Measurements from ENCODE around the gene SULT1C2. TPM values are rescaled to one million over a fixed set of nuclear protein-coding genes. Genes with fewer than 3 reads are reported as not detected.

The SULT1C2 gene
- 1 to 10 TPM; 5.3 to 6.1 TPM for total RNA-seq

DNA sequence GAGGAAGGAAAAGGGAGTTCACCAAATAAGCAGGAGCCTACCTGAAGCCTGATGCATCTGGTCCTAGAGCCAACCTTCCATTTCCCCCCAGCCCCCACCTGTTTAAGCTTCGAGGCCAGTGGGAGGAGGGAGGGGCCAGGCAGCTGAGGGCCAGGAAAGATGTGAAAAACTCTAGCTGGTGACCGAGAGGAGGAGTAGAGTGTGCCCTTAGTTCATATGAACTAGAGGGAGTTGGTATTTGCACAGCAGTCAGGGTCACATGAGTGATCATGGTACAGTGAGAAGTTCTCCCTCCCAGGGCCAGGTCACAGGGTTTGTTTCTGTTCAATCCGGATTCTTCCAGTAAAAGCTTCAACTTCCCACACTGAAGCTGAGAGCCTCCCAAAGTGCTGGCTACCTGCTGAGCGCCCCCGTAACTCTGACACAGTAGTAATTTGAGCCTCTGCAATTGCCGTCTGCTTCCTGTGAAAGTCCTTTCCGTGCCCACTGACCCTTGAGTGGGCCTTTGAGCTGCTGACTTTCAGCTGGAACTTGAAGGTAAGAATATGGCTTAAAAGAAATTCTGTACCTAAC, at the start of gene SULT1C2:
SULT1C2 (plus strand) TSS at position 362 of the 573 bp plus-strand sequence. CDS start 4,773 bp downstream, outside the sequence.
- TF ChIP-seq, protein P1, sequence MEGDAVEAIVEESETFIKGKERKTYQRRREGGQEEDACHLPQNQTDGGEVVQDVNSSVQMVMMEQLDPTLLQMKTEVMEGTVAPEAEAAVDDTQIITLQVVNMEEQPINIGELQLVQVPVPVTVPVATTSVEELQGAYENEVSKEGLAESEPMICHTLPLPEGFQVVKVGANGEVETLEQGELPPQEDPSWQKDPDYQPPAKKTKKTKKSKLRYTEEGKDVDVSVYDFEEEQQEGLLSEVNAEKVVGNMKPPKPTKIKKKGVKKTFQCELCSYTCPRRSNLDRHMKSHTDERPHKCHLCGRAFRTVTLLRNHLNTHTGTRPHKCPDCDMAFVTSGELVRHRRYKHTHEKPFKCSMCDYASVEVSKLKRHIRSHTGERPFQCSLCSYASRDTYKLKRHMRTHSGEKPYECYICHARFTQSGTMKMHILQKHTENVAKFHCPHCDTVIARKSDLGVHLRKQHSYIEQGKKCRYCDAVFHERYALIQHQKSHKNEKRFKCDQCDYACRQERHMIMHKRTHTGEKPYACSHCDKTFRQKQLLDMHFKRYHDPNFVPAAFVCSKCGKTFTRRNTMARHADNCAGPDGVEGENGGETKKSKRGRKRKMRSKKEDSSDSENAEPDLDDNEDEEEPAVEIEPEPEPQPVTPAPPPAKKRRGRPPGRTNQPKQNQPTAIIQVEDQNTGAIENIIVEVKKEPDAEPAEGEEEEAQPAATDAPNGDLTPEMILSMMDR (IDR thresholded peaks at IDR 0.05), result no peak
- Histone ChIP-seq H3K9me3 (no peaks in the 10 kb centered on the region), H3K36me3 (no peaks in the 10 kb centered on the region), H3K27me3 (no peaks in the 10 kb centered on the region), H3K4me3 (no peak within 1 kb of the TSS), H3K9ac (ENCODE audit: low read depth in 2 of 2, low read length in 2 of 2) (no peak within 1 kb of the TSS), H3K27ac (peak within 1 kb of the TSS; percentile 65), H3K4me1 (no peaks in the 10 kb centered on the region)
- intact Hi-C loops (cut with DNase I), result no loop called here
- DNase-seq, result peak; percentile 62

DNA sequence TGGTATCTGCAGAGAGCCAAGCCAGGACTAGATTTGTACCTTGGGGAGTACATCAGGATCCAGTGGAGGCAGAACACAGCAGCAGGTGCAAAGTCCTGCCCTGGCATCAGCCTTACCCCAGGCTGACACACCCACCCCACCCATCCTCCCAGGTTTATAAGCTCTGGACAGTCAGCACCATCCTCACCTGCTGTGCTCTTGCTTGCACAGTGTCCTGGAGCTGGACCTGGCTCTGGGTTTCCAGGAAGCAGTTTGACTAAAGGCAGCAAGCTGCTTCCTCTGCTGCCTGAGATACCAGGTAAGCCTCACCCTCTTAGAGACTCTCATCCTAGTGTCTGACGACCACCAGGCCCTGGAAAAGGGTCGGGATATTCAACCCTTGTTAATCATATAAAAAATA, 48.9 kb upstream of the SULT1C2 start, which contains the start of gene SULT1C3:
SULT1C3 (plus strand) TSS at position 183 of the 400 bp plus-strand sequence. CDS start 7,227 bp downstream, outside the sequence.
- intact Hi-C loops (cut with DNase I), result no loop called here
- Histone ChIP-seq H3K9ac (ENCODE audit: low read depth in 2 of 2, low read length in 2 of 2) (no peak within 1 kb of the TSS), H3K36me3 (no peaks in the 10 kb centered on the region), H3K27ac (no peak within 1 kb of the TSS), H3K4me1 (no peaks in the 10 kb centered on the region), H3K9me3 (peaks cover 4% of the 10 kb centered on the region), H3K4me3 (no peak within 1 kb of the TSS), H3K27me3 (no peaks in the 10 kb centered on the region)
- TF ChIP-seq, protein P1 (IDR thresholded peaks at IDR 0.05), result no peak
- DNase-seq, result peak; percentile 90

DNA sequence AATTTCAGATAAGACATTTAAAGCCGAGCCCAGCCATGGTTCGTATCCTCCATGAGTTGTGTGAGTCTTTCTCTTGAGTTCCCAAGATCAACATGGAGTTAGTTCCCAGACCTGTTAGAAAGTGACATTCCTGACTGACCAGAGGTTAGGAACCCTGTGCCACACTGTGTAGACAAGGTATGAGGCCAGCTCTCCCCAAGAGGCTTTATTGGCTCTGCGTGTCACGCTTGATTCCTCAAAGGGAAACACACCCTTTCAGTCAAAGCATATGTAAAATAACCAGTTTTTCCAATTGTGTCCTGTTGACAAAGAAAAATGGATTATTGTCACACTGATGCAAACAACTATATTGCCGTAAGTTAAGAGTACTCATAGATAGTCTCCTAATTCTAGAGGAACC, 47.7 kb upstream of the SULT1C2 start:
- intact Hi-C loops (cut with DNase I), result no loop called here
- H3K27ac ChIP-seq, result no peak overlapping the region
- TF ChIP-seq, protein P1 (IDR thresholded peaks at IDR 0.05), result no peak
- H3K9me3 ChIP-seq, result peaks cover 4% of the 10 kb centered on the region
- no peaks in the 10 kb centered on the region for H3K27me3 ChIP-seq
- no peak for DNase-seq
- no peak overlapping the region for H3K4me3 ChIP-seq
- no peaks in the 10 kb centered on the region for H3K4me1 ChIP-seq
- no peaks in the 10 kb centered on the region for H3K36me3 ChIP-seq
- H3K9ac ChIP-seq (ENCODE audit: low read depth in 2 of 2, low read length in 2 of 2), result no peak overlapping the region

DNA sequence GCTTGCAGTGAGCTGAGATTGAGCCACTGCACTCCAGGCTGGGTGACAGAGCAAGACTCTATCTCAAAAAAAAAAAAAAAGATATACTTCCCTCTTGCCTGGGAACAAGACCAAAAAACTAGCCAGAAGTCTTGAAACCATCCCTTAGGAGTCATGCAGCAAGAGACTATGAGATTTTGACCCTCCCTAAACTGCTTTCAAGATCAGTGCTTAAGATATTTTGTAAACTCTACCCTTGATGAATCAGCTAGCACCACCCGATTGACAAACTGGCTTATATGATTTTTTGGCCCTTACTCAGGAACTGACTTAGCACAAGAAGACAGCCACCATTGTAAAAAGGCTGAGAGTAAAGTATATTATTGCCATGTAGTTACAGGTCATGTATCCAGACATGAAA, 45.1 kb upstream of the SULT1C2 start:
- H3K4me3 ChIP-seq, result no peak overlapping the region
- DNase-seq, result no peak
- no peaks in the 10 kb centered on the region for H3K9me3 ChIP-seq
- intact Hi-C loops (cut with DNase I), result no loop called here
- H3K4me1 ChIP-seq, result no peaks in the 10 kb centered on the region
- TF ChIP-seq, protein P1 (IDR thresholded peaks at IDR 0.05), result no peak
- H3K27me3 ChIP-seq, result no peaks in the 10 kb centered on the region
- H3K9ac ChIP-seq (ENCODE audit: low read depth in 2 of 2, low read length in 2 of 2), result no peak overlapping the region
- no peaks in the 10 kb centered on the region for H3K36me3 ChIP-seq
- H3K27ac ChIP-seq, result no peak overlapping the region

DNA sequence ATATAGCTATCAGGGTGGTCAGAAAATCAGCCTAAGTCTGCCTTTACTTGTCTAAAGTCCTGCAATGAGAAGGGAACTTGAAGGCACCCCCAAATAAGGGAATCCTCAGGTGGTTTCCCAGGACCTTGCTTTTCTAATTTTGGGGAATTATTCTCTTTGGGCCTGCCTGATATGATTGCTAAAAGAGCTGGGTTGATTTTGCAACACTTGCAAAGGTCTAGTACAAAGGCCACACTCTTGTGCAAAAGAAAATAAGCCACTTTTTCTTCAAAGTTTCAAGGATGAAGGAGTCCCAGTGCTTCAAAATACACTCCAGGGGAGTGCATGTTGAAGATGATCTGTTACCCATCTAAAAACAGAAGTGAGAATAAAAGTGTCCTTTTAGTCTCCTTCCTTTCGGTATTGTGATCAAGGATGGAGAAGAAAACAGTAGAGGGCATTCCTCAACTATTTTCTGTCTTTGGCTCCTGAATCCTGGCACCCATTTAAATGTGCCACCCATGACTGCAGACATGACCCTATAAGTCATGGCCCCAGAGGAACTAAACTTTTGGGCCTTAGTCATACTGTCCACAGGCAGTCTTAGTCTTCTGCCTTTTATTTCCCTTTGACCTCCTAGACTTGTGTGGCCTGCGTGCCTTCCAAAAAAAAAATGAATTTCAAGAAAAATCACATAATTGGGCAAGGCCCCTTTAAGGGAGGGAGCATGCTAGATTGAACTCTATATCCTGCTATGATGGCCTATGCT, 43.9 kb upstream of the SULT1C2 start:
- H3K36me3 ChIP-seq, result no peaks in the 10 kb centered on the region
- no peaks in the 10 kb centered on the region for H3K27me3 ChIP-seq
- intact Hi-C loops (cut with DNase I), result no loop called here
- no peaks in the 10 kb centered on the region for H3K9me3 ChIP-seq
- no peak for DNase-seq
- no peak overlapping the region for H3K4me3 ChIP-seq
- no peaks in the 10 kb centered on the region for H3K4me1 ChIP-seq
- TF ChIP-seq, protein P1 (IDR thresholded peaks at IDR 0.05), result no peak
- no peak overlapping the region for H3K9ac ChIP-seq (ENCODE audit: low read depth in 2 of 2, low read length in 2 of 2)
- no peak overlapping the region for H3K27ac ChIP-seq

Measured in colonic mucosa (tissue), 4 donors.